HG03196 (cell line): ENCODE measurements around the gene SHISAL2A.

Experiments used
- ATAC-seq: cut with Tn5 transposase; IDR thresholded peaks from one replicate; pipeline ENCODE4 v1.9.1; 2021; ENCODE audit not compliant: unreplicated experiment

The SHISAL2A gene

DNA sequence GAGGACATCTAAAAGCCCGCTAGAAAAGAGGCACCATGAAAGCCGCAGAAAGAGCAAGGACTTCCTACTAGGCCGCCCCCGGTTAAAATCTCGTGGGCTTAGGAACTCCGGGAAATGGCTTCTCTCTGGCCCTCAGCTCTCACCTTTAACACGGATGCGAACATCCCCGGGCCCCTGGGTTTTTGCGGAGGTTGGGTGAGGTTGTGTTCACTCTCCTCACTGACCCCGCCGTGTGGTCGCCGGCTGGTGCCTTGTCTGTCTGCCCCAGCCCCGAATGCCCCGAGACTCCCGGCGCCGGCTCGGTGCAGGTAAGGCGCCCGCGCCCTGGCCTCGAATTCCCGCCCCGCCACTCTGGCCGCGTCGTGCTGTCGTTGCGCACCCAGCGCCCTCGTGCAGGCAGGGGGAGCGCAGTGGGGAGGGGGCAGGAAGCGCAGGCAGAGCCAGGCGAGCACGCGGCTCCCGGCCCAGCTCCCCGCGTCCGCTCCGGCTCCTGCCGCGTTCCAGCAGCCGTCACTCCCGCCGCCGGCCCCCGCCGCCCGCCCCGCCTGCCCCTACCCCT lies at the start of gene SHISAL2A:
Gene SHISAL2A (plus strand): TSS at position 437 of the 559 bp plus-strand sequence. CDS start 326 bp downstream, outside the sequence.
- no peak for ATAC-seq

DNA sequence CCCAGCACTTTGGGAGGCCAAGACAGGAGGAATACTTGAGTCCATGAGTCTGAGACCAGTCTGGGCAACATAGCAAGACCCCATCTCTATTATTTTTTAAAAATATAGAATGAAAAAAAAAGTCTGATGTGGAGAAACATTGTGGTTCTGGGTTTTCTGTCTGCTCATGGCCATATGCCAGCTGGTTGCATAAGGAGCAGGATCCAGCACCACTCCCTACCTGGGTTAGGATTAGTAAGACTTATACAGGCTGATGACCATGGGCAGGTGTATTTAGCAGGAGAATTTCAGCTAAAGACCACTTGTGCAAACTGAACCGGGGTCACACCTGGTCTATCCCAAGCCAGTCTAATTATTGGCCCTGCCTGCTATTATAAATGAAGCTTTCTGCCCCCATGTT lies 47.5 kb upstream of the SHISAL2A start:
- ATAC-seq: no peak

DNA sequence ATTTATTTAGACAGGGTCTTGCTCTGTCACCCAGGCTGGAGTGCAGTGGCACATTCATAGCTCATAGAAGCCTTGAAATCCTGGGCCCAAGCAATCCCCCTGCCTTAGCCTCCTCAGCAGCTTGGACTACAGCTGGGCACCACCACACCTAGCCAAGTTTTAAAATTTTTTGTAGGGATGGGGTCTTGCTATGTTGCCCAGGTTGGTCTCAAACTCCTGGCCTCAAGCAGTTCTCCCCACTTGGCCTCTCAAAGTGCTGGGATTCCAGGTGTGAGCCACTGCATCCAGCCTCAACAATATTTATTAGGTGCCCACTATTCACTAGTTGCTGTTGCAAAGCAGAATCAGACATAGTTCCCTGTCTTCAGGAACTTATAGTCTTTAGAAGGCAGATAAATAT lies 44.9 kb upstream of the SHISAL2A start:
- no peak for ATAC-seq

DNA sequence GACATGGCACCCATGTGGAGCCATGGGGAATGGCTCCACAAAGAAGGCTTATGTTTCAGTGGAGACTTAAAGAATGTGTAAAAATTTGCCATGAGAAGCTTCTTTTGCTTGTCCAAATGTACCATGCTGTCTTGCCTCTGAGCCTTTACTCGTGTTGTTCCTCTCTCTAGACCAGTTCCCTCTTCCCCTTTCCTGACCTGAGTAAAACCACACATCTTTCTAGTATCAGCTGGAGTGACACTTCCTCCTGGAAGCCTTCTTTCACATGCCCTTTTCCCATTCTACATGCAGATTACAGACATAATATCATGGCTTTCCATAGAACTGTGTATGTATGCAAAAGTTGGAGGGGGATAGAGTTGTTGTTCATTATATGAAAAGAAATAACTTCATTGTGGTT lies 44.4 kb upstream of the SHISAL2A start:
- no peak for ATAC-seq

DNA sequence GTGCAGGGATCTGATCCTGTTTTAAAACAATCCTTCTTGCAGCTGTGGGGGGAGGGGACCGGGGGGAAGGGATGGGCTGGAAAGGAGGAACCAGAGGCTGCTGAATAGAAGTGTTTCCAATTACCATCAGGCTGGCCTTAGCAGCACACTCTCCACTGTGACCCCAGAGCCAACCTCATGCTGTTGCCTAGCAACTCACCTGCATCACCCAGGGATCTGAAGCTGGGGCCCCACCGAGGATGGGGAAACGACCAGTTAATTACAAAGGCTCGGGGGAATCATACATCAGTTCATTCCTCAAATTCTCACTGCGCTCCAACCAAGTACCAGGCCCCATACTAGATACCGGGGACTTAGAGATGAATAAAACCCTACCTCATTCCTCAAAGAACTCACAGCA lies 42.7 kb upstream of the SHISAL2A start:
- ATAC-seq: no peak

DNA sequence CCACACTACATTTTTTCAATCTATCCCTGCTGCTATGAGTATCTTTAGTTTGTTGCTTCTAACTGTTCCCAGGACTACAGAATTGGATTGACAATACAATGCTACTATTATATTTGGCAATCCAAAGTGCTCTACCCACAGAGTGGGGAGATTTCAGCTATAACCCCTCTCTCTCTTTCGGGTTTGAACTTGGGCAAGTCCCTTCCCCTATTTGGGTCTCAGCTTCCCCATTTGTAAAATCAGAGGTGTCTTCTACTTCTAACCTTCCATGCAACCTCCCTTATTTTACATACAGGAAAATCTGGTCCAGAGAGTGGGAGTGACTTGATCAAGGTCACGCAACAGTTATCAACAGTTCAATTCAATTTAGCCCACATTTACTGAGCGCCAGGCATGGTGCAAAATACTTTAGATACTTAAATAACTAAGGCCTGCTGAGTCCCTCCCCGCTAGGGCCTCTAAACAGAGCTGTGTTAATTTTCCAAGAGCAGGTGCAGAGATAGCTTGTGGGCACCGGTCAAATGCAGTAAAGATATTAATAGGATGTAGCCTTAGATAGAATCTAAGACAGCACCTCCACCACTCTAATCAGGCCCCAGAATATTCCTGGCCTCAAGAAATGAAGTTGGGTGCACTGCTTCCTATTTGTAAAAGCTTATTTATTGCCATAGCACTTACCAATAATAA lies 40.2 kb upstream of the SHISAL2A start:
- ATAC-seq: no peak

DNA sequence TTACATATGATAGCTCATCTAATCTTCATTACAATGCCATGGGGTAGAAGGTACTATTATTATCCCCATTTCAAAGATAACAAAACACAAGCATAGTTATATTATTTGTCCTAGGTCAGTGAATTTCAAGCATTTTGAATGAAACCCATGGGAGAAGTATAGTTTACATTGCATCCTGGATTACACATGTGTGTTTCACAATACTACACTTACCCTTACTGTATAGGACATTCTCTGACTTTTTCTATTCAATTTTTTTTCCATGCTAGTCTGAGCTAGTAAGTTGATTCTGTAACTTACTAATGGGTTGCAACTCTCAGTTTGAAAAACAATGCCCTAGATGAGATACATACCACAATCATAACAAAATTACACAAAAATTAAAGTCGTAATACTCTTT lies 39.5 kb upstream of the SHISAL2A start:
- ATAC-seq: no peak

DNA sequence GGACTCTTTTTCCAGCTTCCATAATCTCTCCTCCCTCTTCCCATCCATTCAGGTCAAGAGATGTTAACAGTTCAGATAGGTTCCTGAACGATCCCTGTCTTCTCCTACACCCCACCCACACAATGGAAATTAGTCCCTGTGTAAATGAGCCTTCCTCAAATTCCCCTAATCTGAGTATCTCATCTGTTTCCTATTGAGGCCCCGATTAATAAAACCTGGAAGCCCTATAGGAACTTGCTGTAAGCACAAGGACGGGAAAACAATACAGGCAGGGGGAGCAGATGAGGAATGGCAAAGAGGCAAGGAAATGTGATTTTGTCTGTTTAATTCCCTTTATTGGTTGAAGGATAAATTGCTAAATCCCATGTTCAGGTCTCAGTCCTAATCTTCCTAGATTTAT lies 37.9 kb upstream of the SHISAL2A start:
- no peak for ATAC-seq

DNA sequence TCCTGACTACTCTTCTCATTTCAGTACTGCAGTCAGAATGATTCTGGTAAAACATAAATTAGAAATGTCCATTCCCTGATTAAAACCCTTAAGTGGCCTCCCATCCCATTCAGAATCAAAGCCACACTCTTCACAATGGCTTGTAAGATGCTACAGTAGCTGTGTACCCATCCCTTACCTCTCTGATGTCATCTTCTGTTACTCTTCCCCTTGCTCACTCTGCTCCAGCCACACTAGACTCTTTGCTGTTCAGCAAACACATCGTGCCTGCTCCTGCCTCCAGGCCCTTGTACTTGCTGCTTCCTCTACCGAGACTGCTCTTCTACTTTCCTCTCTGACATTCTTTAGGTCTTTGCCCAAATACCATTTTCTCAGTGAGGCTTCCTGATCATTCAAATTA lies 35.1 kb upstream of the SHISAL2A start:
- ATAC-seq: no peak

DNA sequence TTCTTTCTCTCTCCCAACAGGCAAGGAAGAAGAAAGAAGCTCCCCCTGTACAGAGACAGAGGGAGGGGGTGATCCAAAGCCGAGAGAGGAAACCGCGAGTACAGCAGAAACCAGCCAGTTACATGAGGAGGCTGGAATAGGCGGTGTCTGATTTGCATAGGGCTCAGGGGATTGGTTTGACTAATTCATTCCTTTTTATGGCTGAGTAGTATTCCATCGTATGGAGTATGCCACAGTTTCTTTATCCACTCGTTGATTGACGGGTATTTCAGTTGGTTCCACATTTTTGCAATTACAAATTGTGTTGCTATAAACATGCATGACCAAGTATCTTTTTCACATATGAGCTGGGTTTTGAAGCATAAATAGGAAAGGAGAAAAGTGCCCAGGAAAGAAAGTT lies 34.2 kb upstream of the SHISAL2A start:
- ATAC-seq: no peak

DNA sequence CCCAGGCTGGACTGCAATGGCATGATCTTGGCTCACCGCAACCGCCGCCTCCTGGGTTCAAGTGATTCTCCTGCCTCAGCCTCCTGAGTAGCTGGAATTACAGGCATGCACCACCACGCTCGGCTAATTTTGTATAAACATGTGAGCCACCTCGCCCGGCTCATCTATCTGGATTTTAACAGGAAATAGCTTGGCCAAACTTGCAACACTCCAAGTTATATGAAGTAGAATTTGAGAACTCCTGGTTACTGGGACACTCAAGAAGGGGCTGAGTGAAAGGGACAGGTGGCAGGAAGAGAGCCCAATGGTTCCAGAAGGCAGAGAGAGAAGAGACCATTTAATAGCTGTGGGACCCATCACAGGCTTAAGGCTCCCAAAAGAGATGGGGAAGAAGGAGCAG lies 33.7 kb upstream of the SHISAL2A start:
- no peak for ATAC-seq

DNA sequence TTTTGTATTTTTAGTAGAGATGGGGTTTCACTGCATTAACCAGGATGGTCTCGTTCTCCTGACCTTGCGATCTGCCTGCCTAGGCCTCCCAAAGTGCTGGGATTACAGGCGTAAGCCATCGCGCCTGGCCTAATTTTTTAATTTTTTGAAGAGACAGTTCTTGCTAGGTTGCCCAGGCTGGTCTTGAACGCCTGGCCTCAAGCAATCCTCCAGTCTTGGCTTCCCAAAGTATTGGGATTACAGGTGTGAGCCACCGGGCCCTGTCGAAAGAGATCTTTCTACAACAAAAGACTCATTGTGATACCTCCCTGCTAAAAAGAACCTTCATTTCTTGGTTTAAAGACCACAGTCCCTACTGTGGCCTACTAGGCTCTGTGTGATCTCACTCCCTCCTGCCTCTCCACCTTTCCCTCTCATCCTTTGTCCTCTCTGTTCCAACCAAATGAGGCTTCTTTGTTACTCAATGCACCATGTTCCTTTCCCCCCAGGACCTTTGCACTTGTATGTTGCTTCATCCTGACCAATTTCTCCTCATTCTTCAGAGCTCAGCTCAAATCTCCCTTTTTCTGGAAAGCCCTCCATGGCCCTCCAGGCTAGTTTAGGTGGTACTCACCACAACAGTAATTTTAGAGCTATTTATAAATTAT lies 32.3 kb upstream of the SHISAL2A start:
- no peak for ATAC-seq

DNA sequence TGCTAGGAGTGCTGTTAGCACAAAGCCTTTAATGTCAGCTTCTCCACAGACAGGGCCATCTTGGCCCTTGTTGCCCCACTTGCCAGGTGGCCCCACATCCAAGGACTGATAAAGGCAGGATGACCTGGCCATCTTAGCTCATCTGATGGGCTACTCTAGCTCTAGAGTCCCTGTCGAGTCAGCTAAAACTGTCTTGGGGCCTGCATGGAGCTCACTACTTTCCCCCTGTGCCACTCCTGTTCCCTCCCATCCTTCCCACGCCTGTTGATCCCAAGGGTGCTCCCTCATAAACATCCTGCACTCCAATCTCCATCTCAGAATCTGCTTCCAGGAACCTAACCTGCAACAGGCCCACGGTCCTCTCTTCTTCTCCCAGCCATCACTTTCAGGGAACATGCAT lies 31.4 kb upstream of the SHISAL2A start:
- ATAC-seq: no peak

DNA sequence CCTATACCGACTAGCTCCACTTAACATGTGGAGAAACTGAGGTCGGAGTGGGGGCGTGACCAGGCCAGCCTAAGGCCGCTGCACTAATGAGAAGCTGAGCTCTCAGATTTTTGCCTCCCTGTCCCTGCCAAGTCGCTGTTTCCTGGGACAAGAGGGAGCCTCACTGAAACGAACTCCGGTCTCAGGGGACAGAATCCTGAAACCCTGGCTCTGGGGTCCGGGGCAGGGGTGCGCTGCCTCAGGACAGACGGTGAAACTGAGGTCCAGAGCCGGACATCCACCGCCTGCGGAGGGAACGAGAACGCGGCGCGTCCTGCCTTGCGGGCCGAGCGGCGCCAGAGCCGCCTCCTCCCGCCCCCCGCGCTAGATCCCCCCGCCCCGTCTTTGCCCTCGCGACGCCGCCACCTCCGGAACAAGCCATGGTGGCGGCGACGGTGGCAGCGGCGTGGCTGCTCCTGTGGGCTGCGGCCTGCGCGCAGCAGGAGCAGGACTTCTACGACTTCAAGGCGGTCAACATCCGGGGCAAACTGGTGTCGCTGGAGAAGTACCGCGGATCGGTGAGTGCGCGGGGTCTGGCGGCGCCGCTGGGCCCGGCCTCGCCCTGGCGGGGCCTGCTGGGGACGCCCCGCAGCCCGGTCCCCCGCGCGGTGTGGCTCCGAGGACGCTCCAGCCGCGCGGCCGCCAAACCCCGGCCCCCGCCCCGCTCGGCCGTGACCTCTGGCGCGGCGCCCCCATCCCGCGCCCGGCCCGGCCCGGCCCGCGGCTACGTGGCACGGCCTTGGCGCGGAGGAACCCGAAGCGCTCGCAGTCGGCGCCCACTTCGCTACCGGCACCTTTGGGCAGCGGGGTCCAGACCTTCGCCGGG lies 30.7 kb upstream of the SHISAL2A start, which contains the start of gene GPX7:
Gene GPX7 (plus strand): TSS at position 381 of the 865 bp plus-strand sequence. CDS start 39 bp downstream, at position 420.
- no peak for ATAC-seq

DNA sequence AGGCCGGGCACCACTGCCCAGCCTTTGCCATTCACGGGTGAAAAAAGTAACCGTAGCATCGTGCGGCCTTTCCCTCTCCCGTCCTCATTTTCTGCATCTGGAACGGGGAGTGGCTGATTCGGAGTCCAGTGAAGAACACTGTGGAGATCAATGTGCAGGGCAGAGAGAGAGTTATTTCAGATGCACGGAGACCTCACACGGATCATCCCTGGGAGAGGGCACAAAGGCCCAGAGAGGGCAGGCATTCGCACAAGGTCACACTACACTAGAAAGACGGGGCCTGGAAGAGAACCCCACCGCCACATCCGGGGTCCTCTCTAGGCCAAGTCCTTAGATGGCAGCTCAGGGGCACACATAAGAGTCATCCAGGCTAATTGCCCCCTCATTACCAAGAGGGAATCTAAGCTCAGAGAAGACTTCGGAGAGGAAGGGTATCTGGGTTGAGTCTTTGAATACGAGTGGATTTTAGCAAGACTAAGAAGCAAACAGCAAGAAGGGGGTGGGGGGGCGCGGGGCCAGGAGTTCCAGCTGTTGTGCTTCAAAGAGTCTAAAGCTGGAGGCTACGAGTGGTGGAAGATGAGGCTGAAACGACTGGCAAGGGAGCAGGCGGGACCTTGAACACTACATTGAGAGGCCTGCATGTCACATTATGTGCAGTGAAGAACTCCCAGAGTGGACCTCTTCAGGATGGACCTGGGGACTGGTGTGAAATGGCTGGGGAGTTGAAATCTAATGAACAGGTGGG lies 29.9 kb upstream of the SHISAL2A start:
- no peak for ATAC-seq

DNA sequence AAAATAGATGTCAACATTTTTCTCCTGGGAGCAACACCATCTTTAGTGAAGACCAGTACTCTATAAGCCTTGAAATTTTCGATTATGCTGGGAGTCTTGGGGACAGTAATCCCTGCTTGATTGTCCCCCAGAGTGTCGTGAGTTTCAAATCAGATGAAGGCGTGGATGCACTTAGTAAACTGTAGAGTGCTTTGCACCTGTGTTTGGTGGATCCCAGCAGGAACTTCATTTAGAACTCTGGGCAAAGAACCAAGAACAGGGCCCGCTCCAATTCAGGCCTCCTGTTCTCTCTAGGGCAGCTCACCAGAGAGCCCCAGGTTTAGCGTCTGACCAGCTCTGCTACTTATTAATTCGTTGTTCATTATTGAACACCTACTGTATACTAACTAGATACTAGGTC lies 29.3 kb upstream of the SHISAL2A start:
- no peak for ATAC-seq

DNA sequence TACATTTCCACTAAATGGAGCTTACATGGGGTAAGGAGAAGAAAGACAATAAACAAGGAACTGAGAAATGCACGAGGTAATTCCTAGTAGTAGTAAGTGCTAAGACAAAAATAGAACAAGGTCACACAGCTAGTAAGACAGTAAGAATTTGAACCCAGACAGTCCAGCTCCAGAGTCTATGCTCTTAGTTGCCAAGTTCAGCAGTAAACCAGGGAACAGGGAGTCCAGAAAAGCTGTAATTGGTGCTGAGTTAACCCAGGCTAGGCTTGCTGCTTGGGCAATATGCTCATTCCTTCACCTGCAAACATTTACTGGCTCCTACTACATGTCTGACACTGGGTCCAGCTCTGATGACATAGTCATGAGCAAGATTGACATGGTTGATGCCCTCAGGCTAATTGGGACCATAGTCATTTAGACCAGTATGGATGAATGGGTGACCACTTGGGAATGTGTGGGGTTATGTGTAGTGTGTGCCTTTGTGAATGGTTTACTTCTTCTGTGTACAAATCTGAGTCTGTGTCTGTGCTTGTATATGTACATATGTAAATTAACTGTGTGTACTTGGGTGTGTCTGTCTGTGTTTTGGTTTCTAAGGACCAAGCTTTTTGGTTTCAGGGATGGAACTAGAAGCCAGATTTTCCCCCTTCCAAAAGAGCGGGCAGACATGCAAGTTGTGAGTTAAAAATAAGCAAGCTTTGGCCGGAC lies 28.8 kb upstream of the SHISAL2A start:
- ATAC-seq: no peak

DNA sequence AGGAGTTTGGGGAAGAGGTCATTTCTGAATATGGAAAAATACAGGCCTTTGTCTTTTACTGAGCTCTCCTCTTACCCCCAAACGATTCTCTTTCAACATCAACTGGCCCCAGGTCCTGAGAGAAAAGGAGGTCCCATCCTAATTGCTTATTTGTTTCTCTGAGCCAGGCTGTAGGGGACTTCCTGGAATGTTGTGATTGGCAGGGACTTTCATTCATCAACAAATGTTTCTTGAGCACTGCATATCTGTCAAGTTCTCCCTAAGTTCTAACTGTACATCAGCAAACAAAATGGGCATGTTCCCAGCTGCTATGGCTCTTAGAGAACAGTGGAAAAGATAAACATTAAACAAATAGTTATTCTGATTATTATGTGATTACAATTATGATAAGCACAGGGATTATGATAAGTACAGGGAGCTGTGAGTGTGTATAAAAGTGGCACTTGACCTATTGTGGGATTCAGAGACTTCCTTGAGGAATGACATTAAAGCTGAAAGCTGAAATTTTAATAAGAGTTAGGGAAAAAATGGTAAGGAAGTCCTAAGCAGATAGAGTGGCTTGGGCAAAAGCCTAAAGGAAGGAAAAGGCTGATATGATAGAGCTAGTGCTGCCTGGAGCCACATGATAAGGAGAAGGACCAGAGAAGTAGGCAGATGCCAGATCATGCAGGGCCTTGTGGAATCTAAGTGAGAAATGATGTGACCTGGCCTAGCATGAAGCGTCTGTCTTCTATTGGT lies 19.2 kb upstream of the SHISAL2A start:
- no peak for ATAC-seq

DNA sequence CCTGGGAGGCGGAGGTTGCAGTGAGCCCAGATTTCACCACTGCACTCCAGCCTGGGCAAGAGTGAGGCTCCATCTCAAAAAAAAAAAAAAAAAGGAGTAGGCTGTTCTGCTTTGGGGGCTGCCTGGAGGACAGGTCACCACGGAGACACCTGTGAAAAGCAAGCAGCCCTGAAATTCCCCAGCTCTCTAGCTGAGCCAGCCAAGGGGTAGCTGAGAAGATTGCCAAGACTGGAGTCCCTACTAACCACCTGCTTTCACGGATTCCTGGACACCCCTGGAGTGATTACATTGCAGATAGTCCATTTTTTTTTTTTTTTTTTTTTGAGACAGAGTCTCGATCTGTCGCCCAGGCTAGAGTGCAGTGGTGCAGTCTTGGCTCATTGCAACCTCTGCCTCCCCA lies 18.3 kb upstream of the SHISAL2A start:
- no peak for ATAC-seq
